GM21447 (cell line): ENCODE measurements around the gene MORF4L1.
"Not testable (repeated sequence)": the region's sequence is repeated elsewhere in the genome, so short reads cannot be mapped to it uniquely, and the experiment has no call there.

Experiments
- ATAC-seq: cut with Tn5 transposase; IDR thresholded peaks from one replicate; pipeline ENCODE4 v1.9.1; 2021; ENCODE audit not compliant: unreplicated experiment

MORF4L1 gene

DNA sequence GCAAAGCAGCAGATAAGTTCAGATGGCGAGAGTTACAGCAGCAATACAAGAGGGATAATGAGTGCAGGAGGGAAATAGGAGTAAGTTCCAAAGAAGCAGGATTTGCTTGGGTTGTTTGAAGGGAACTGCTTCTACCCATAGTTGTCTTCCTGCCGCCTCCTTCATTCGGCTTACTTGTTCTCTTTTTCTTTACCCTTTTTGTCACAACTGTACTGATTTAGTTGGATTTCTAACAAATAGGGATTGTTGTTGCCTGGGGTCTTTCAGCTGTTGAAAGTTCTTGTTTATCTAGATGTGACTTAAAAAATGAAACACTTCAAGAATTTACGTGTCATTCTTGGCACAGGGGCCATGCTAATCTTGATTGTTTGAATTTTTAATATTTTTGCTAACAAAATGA lies 25.9 kb downstream of the MORF4L1 start:
- no peak for ATAC-seq

DNA sequence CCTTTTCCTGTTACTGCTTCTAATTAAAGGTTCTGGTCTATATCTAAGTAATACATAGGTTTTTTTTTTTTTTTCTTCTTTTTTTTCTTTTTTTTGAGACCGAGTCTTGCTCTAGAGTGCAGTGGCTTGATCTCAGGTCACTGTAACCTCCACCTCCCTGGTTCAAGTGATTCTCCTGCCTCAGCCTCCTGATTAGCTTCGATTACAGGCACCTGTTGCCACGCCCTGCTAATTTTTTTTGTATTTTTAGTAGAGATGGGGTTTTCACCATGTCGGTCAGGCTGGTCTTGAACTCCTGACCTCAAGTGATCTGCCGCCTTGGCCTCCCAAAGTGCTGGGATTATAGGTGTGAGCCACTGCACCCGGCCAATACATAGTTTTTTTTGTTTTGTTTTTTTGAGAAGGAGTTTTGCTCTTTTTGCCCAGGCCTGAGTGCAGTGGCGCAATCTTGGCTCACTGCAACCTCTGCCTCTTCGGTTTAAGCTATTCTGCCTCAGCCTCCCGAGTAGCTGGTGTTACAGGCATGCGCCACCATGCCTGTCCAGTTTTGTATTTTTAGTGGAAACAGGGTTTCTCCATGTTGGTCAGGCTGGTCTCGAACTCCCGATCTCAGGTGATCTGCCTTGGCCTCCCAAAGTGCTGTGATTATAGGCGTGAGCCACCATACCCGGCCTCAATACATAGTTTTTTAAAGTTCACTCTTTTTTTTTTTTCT lies 28.3 kb downstream of the MORF4L1 start:
- not testable (repeated sequence) for ATAC-seq

DNA sequence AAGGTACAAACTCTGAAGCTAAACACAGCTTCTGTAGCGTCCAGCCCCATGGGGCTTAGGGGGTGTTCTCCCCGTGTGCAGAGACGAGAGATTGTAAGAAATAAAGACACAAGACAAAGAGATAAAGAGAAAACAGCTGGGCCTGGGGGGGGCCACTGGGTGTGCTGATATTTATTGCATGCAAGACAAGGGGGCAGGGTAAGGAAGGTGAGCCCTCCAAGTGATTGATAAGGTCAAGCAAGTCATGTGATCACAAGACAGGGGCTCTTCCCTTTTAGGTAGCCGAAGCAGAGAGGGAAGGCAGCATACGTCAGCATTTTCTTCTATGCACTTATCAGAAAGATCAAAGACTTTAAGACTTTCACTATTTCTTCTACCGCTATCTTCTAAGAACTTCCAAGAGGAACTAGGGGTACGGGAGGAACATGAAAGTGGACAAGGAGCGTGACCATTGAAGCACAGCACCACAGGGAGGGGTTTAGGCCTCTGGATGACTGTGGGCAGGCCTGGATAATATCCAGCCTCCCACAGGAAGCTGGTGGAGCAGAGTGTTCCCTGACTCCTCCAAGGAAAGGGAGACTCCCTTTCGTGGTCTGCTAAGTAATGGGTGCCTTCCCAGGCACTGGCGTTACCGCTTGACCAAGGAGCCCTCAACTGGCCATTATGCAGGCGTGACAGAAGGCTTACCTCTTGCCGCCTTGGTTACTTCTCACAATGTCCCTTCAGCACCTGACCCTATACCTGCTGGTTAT lies 29.8 kb downstream of the MORF4L1 start:
- not testable (repeated sequence) for ATAC-seq

GRCh38 chr15:78904599-78905358 lies 32.1 kb downstream of the MORF4L1 start:
- no peak for ATAC-seq

- no peak for ATAC-seq
These were observed 33.6 kb downstream of the MORF4L1 start for GRCh38 chr15:78906316-78906620.

GRCh38 chr15:78907577-78907976 lies 34.9 kb downstream of the MORF4L1 start:
- ATAC-seq: no peak

GRCh38 chr15:78909160-78909695 lies 36.5 kb downstream of the MORF4L1 start:
- ATAC-seq: no peak

GRCh38 chr15:78909791-78910228 lies 37.1 kb downstream of the MORF4L1 start:
- no peak for ATAC-seq

DNA sequence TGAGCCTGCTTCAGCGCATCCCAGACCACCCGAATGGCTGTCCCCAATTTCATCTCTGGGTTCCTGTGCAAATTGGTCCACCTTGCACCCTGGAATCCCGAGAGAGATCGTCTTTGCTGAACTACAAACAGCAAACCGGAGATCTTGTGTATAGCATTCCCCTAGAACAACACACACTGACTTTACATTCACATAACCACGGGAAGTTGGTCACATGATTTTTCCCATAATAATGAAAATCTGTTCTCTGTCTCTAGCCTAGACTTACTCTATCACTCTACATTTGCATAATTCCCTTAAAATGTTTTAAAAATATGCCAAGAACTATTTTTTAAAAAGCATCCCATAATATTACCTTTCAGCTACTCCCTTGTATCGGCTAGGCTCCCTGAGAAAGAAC lies 37.6 kb downstream of the MORF4L1 start:
- no peak for ATAC-seq

DNA sequence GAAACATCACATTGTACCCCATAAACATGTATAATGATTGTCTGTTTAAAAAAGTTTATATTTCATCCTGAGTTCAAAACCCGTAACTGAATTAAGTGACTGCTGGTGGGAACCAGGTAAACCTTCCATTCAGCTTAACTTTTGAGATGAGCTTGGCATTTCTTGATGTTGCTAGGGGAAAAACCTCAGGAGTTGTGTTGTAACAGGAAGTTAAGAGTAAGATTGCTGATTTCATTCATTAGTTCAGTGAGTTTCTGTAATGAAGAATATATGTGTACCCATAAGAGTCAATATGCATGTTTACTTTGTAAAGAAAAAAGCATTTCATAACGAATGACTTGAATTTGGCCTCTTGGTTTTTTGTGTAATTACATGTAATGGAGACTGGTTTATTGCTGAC lies 39.6 kb downstream of the MORF4L1 start:
- no peak for ATAC-seq

DNA sequence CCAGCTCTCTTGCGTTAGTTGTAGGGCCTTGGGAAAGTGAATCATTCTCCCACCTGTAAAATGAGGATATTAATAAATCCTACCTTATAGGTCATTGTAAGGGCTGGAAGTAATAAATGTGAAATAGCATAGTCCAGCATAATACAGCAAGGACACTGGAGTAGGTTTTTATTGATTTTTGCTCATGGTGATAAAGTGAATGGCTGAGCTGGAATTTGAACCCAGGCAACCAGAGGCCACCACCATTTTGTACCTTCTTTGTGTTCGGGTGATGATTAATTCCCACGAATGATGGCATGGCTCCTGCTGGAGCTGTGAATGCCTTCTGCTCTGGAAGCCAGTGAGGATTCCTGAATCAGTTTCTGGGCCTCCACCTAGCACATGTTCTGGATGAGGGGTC lies 40.3 kb downstream of the MORF4L1 start:
- no peak for ATAC-seq

DNA sequence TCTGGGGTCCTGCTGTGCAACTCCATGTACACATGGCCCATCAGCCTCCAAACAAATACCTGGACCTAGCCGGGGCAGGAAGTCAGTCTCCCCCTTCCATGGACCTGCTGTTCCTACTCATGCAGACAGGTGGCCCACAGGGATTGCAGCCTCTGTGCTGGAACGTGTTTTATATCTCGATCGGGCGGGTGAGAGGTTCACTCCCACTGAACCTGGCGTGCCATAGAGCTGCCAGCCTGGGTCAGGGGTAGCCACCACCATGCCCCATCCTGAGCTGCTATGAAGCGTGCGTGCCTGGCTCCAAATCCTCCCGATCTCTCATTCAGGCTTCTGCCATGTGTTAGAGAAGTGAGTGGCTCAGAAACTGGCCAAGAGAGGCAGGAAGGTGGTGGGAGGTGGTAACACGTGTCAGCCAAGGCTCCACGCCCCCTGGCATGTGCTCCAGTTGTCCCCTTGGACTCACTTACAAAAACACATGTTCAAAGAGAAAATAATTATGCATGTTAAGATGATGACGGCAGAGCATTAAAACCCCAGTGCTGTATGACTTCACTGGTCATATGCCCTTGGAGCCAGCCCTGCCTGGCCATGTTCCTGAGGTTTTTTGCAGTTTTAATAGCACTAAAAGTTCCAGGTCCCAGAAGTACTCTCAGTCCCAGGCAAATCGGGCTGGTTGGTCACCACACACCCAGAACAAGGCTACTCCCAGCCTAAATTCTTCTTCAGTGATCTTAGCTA lies 41.5 kb downstream of the MORF4L1 start:
- no peak for ATAC-seq

DNA sequence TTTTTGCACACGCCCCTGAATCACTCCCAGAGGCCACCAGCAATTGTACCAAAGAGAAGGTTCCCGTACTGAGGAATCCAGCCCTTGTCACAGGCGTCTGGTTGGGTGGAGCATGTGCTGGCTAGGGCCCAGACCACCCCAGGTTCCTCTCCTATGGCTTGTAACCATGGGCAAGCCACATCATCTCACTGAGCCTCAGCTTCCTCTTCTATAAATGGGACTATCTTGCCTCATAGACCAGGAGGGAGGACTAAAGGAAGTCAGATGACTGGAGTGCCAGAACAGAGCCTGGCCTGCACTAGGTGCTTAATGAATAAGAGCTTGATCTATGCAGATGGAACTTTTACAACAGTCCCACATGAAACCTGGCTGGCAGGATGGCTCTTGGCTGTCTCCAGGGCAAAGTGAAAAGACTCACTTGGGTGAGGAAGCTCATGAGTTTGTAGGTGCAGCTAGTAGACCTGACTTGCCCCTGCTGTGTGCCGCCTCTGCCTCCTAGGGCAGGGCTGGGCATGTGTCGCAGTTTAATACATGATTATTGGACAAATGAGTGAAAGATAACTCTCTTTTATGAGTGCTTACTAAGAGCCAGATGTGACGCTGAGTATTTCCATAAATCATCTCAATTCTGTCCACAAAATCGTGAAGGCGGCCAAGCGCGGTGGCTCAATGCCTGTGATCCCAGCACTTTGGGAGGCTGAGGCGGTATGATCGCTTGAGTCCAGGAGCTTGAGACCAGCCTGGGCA lies 42.8 kb downstream of the MORF4L1 start:
- ATAC-seq: no peak

GRCh38 chr15:78916088-78916487 lies 43.4 kb downstream of the MORF4L1 start:
- no peak for ATAC-seq

DNA sequence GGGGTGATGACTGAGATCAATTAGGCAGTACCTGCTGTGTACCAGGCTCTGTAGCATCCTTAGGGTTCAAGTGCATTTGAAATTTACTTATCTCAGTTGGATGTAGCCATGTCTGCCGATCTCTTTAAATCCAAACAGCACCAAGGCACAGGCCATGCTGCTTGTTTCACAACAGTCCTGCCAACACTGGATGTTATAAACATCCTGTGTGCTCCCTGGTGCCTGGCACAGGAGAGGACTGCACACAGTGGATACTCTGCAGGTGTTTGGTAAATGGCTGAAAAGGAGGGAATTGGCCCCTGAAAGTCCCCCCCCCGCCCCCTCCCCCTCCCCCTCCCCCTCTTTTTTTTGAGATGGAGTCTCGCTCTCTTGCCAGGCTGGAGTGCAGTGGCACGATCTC lies 45.2 kb downstream of the MORF4L1 start:
- no peak for ATAC-seq

GRCh38 chr15:78921517-78921916 lies 48.8 kb downstream of the MORF4L1 start:
- ATAC-seq: no peak

GRCh38 chr15:78921940-78922339 lies 49.2 kb downstream of the MORF4L1 start:
- no peak for ATAC-seq

DNA sequence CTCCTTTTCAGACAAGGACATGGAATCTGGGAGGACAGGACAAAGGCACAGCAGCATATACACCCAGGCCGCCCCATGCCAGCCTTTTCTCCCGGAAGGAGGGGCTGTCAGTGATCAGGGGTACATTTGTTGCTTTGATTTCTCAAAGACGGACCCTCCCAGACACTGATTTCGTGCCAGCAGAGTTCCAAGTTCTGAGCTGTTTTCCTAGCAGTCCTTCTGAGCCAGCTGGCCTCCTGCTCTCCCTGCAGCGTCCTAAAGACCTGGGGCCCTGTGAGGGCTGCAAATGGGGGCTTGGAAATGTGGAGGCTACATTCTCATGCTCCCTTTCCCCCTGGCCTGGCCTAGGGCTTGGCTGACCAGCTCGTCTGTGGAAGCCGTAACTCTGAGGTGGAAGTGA lies 49.8 kb downstream of the MORF4L1 start:
- no peak for ATAC-seq

DNA sequence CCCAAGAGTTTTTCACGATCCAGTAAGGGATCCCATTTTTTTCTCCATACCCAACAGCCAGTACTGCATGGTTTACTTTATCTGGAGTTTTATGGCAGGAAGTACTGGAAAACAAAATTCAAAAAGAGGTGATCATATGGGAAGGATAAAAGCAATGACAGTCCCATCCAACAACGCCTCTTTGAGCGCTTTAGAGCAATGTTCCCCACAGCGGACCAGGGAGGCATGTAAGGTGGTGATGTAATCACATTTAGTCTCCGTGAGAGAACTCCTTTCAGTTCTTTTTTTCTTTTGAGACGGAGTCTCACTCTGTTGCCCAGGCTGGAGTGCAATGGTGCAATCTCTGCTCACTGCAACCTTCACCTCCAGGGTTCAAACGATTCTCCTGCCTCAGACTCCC lies 50.3 kb downstream of the MORF4L1 start:
- ATAC-seq: no peak
